Measurements from ENCODE around the gene ZNF438.

- no peak for TF ChIP-seq REST (IDR thresholded peaks at IDR 0.05; ENCODE audit: insufficient replicate concordance, low read depth)
- TF ChIP-seq CTCF (IDR thresholded peaks at IDR 0.05; ENCODE audit: insufficient read depth, low read length) = no peak
Observed at GRCh38 chr10:31028081-31028480, 3.6 kb downstream of the ZNF438 start.
